ENCODE data around the gene PAX2.

PAX2 gene

GRCh38 chr10:100744136-100744986 is 1.0 kb upstream of the PAX2 start:
- TF ChIP-seq SPI1 (IDR thresholded peaks at IDR 0.05; ENCODE audit: borderline replicate concordance, low read depth) (no peak), GABPA (IDR thresholded peaks at IDR 0.05; ENCODE audit: low read depth) (no peak), POLR2AphosphoS5 (IDR thresholded peaks at IDR 0.05; ENCODE audit: low read depth) (no peak), REST (IDR thresholded peaks at IDR 0.05; ENCODE audit: insufficient replicate concordance, low read depth) (no peak)
- TF ChIP-seq, protein P1, sequence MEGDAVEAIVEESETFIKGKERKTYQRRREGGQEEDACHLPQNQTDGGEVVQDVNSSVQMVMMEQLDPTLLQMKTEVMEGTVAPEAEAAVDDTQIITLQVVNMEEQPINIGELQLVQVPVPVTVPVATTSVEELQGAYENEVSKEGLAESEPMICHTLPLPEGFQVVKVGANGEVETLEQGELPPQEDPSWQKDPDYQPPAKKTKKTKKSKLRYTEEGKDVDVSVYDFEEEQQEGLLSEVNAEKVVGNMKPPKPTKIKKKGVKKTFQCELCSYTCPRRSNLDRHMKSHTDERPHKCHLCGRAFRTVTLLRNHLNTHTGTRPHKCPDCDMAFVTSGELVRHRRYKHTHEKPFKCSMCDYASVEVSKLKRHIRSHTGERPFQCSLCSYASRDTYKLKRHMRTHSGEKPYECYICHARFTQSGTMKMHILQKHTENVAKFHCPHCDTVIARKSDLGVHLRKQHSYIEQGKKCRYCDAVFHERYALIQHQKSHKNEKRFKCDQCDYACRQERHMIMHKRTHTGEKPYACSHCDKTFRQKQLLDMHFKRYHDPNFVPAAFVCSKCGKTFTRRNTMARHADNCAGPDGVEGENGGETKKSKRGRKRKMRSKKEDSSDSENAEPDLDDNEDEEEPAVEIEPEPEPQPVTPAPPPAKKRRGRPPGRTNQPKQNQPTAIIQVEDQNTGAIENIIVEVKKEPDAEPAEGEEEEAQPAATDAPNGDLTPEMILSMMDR (IDR thresholded peaks at IDR 0.05; ENCODE audit: insufficient read depth, low read length) = no peak
- Histone ChIP-seq H3K27me3 (ENCODE audit: insufficient read depth, poor library complexity, severe bottlenecking) (peaks cover 84% of the 10 kb centered on the region), H3K4me3 (replicated peaks; ENCODE audit: insufficient read depth, low read length) (no peak overlapping the region), H3K27ac (replicated peaks) (no peak overlapping the region)
- DNase-seq (ENCODE audit: low read depth in 1 of 2, low spot score in 1 of 2) = no peak

DNA sequence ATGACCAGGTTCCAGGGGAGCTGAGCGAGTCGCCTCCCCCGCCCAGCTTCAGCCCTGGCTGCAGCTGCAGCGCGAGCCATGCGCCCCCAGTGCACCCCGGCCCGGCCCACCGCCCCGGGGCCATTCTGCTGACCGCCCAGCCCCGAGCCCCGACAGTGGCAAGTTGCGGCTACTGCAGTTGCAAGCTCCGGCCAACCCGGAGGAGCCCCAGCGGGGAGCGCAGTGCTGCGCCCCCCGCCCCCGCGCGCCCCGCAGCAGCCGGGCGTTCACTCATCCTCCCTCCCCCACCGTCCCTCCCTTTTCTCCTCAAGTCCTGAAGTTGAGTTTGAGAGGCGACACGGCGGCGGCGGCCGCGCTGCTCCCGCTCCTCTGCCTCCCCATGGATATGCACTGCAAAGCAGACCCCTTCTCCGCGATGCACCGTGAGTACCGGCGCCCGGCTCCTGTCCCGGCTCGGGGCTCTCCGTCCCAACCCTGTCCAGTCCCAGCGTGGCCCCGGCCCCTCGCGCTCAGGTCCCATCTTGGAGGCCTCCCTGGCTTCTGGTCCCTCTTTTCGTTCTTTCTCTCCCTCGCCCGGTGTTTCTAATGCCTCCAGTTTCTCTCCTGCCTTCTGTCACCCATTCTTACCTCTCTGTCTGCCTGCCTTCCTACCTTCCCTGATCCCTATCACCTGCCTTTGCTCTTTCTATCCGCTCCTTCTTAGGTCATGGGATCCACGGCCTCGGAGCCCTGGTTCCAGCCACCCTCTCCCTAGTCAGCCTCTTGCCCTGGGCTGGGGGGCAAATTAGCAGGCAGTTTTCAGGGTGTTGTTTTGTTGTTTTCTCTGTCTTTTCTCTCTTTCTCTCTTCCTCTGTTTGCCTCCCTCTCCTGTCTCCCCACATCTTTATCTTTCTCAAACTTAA is 751 bp downstream of the PAX2 start:
- TF ChIP-seq REST (IDR thresholded peaks at IDR 0.05; ENCODE audit: insufficient replicate concordance, low read depth) (no peak), SPI1 (IDR thresholded peaks at IDR 0.05; ENCODE audit: borderline replicate concordance, low read depth) (no peak), GABPA (IDR thresholded peaks at IDR 0.05; ENCODE audit: low read depth) (no peak), POLR2AphosphoS5 (IDR thresholded peaks at IDR 0.05; ENCODE audit: low read depth) (no peak)
- TF ChIP-seq, protein P1 (IDR thresholded peaks at IDR 0.05; ENCODE audit: insufficient read depth, low read length) = no peak
- Histone ChIP-seq H3K27ac (replicated peaks) (no peak overlapping the region), H3K4me3 (replicated peaks; ENCODE audit: insufficient read depth, low read length) (no peak overlapping the region), H3K27me3 (ENCODE audit: insufficient read depth, poor library complexity, severe bottlenecking) (peaks cover 82% of the 10 kb centered on the region)
- no peak for DNase-seq (ENCODE audit: low read depth in 1 of 2, low spot score in 1 of 2)

DNA sequence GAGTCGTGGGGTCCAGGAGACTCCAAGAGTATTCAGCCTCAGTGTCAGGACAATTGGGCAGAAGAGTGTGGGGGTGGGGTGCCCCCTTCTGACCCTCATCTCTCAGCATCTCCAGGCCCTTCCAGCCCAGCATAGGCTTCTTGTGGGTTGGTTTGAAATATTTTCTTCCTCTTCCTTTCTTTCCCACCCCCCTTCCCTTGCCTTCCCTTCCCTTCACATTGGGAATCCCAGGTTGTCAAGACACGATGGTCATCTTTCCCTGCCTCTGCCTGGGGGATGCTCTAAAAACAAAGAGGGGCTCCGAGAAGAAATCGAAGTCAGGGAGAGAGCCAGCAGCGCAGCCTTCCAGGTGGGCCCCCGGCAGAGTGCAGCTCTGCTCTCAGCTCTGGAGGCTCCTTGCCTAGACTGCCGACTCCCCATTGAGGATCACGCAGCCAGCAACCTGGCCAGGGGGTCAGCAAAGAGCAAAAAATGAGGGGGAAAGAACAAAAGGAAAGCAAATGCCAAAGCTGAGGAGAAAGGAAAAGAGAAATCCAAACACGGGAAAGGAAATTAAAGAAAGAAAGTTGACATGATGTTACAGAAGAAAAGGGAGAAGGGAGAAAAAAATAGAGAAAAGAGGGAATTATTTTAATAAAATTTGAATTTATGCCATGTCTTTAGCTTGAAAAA is 1.5 kb downstream of the PAX2 start:
- H3K4me3 ChIP-seq (replicated peaks; ENCODE audit: insufficient read depth, low read length) = no peak overlapping the region
- DNase-seq (ENCODE audit: low read depth in 1 of 2, low spot score in 1 of 2) = no peak
- no peak overlapping the region for H3K27ac ChIP-seq (replicated peaks)
- H3K27me3 ChIP-seq (ENCODE audit: insufficient read depth, poor library complexity, severe bottlenecking) = peaks cover 81% of the 10 kb centered on the region
- no peak for TF ChIP-seq REST (IDR thresholded peaks at IDR 0.05; ENCODE audit: insufficient replicate concordance, low read depth)
- TF ChIP-seq GABPA (IDR thresholded peaks at IDR 0.05; ENCODE audit: low read depth) = no peak
- TF ChIP-seq SPI1 (IDR thresholded peaks at IDR 0.05; ENCODE audit: borderline replicate concordance, low read depth) = no peak
- TF ChIP-seq, protein P1 (IDR thresholded peaks at IDR 0.05; ENCODE audit: insufficient read depth, low read length) = no peak
- TF ChIP-seq POLR2AphosphoS5 (IDR thresholded peaks at IDR 0.05; ENCODE audit: low read depth) = no peak
